Mammary epithelial cell (primary cell): Measurements from ENCODE around the gene ARSJ.

Source experiments
- CTCF ChIP-seq, 2 donors: IDR thresholded peaks in 1 of 2; conservative IDR thresholded peaks in 1 of 2; 2 replicates each; pipeline ENCODE4 v1.5.1; 2011 to 2012; ENCODE audit warnings: inconsistent platforms in 2 of 2, low read length in 2 of 2, mild to moderate bottlenecking in 2 of 2, control low read depth in 1 of 2, low read depth in 1 of 2; ENCODE audit not compliant: insufficient read depth in 1 of 2; ENCODE audit errors: extremely low read depth in 1 of 2
- EZH2 ChIP-seq: IDR thresholded peaks from 2 replicates; pipeline ENCODE4 v1.6.1; 2012; ENCODE audit warnings: low read length, inconsistent platforms, borderline replicate concordance

- TF ChIP-seq CTCF (conservative IDR thresholded peaks at IDR 0.05 in 1 of 2, IDR thresholded peaks at IDR 0.05 in 1 of 2; ENCODE audit: extremely low read depth in 1 of 2, insufficient read depth in 1 of 2, low read depth in 1 of 2, low read length in 2 of 2) (no peak), EZH2 (no peak)
Measured at GRCh38 chr4:113962719-113963265, 16.7 kb downstream of the ARSJ start.
